ENCODE measurements around the gene JOSD1.

The JOSD1 gene

DNA sequence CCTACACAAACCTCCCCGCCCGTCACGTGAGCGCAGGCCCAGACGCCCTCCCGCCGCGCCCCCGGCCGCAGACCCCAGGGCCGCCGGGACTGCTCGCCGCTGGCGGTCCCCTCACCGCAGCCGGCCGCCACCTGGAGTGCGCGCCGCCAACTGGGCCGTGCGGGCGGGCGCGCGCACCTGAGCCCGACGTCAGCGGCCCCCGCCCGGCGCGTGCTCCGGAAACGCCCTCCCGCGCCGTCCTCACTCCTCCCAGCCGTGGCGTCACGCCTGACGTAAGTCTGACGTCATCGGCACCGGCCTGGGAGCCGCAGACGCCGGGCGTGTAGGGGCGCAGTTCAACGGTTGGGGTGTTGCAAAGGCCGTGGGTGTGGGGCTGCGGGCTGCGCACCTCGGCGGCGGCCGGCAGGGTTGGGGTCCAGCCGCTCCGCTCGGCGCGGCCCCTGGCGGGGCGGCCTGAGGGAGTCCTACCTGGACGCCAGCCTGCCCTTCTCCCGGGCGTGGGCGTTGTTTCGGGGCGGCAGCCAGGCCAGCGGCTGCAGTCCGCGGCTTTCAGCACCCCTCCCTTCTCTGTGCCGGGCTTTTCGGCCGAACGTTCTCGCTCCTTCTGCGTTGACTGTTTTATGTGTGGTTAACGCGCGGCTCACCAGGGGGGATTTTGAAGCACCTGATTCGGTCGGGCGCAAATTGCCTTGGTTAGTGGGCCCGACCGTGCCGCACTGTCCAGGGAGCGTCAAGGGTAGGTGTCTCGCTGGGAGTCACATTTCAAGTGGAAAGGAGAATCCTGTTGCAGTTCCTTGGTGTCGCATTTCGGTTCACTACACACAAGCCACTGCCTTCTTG lies at the start of gene JOSD1:
TSS of gene JOSD1 (minus strand) at position 155 of the 840 bp plus-strand sequence. CDS start 956 bp downstream, outside the sequence.
- no peak for TF ChIP-seq CTCF (IDR thresholded peaks at IDR 0.05; ENCODE audit: extremely low read depth, missing control alignments)
- DNase-seq (ENCODE audit: low spot score): peak; percentile 98

- no peak for TF ChIP-seq CTCF (IDR thresholded peaks at IDR 0.05; ENCODE audit: extremely low read depth, missing control alignments)
- DNase-seq (ENCODE audit: low spot score): no peak
These were observed 49.4 kb upstream of the JOSD1 start for GRCh38 chr22:38750104-38750503.

DNA sequence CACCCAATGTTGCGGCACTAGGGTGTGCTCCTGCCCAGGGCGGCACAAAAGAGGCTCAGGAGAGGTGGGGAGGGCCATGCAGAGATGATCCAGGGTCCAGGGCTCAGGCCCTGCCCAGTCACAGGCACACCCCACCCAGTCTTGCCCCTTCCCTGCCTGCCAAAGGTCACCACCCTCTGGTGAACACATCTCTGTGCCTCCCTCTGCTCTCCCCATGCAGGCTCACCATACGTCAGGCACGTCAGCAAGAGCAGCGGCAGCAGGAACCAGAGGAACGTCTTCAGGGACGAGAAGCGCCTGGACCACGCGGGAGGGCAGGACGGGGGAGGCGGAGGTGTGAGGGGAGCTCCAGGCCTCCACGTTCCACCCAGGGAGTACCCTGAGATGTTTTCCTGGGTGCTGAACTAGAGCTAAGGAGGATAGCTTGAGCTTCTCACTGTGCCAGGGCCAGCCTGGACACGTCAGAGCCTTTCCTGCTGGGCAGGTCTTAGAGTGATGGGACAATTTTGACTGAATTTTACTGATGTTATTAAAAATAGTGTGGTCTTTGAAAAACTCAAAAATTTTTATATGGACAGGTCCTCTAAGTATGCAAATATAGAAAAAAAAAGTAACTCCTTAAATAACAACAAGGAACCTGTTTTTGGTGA lies 47.9 kb upstream of the JOSD1 start:
- no peak for TF ChIP-seq CTCF (IDR thresholded peaks at IDR 0.05; ENCODE audit: extremely low read depth, missing control alignments)
- DNase-seq (ENCODE audit: low spot score): no peak

GRCh38 chr22:38745676-38746460 lies 45.1 kb upstream of the JOSD1 start:
- no peak for TF ChIP-seq CTCF (IDR thresholded peaks at IDR 0.05; ENCODE audit: extremely low read depth, missing control alignments)
- no peak for DNase-seq (ENCODE audit: low spot score)

DNA sequence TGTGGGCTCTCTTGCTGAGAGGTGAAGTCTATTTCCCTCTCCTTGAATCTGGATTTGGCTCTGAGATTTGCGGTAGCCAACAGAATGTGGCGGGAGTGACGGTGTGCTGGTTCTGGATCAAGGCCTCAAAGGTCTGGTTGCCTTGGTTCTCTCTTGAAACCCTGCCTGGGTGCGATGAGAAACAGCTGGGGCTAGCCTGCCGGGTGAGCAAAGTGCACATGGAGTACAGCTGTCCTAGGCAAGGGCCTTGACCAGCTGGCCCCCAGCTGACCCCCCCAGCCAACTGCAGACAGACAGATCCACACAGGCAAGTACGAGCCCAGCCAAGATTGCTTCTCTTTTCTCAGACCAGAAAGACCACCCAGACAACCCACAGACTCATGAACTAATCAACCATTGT lies 44.2 kb upstream of the JOSD1 start:
- no peak for TF ChIP-seq CTCF (IDR thresholded peaks at IDR 0.05; ENCODE audit: extremely low read depth, missing control alignments)
- DNase-seq (ENCODE audit: low spot score): no peak

- DNase-seq (ENCODE audit: low spot score): no peak
- TF ChIP-seq CTCF (IDR thresholded peaks at IDR 0.05; ENCODE audit: extremely low read depth, missing control alignments): no peak
These were observed 41.6 kb upstream of the JOSD1 start for GRCh38 chr22:38742176-38742942.
